Tibial nerve (tissue), 4 donors: Measurements from ENCODE around the gene SENP1.

Source experiments
- EP300 ChIP-seq, 2 donors: sonication (generic); formaldehyde crosslinking; IDR thresholded peaks; one replicate each; pipeline ENCODE4 v1.6.1; 2017; ENCODE audit warnings: antibody characterized with exemption in 2 of 2, mild to moderate bottlenecking in 1 of 2
- POLR2A ChIP-seq, 2 donors: fragments of 450-650 bp; IDR thresholded peaks; one replicate each; pipeline ENCODE4 v1.6.1; 2017; ENCODE audit warnings: antibody characterized with exemption in 2 of 2, mild to moderate bottlenecking in 2 of 2, moderate library complexity in 2 of 2
- TF ChIP-seq, protein P1 (sequence below), 5 experiments: fragments of 200-600 bp in 3 of 5; fragments of 450-650 bp in 2 of 5; sonication (generic) in 3 of 5; IDR thresholded peaks; one replicate each; pipeline ENCODE4 v1.5.1; 2016 to 2019; ENCODE audit warnings: antibody characterized with exemption in 5 of 5, mild to moderate bottlenecking in 3 of 5, moderate library complexity in 2 of 5

DNA sequence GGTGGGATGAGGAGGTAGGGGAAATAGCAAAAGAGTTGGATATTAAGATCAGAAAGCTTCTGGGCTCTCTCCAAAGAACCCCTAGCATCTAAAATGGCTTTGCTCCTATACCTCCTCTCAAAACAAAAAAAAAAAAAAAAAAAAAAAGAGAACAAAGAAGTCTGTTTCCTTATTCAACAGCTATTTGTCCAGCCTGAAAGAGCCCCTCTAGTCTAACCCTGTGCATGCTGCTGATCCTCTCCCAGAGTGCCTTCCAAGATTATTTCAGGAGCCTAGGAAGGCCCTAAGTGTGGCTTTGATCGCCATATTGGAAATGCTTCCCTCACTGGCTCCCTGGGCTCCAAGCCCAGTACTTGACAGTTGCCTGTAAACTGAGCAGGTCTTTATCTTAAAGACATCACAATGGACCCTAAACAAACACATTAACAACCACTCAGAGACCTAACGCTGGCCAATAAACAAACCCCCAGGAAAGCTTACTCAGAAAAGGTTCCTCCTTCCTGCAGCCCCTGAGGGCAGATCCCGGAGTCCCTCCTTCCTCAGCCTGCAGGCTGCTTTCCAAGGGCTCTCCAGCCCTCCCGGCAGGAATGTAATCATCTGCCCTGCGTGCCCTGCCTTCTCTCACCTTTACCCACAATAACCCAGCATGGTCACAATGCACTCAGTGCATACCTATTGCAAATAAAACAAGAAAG, 84.2 kb downstream of the SENP1 start:
- TF ChIP-seq, protein P1, sequence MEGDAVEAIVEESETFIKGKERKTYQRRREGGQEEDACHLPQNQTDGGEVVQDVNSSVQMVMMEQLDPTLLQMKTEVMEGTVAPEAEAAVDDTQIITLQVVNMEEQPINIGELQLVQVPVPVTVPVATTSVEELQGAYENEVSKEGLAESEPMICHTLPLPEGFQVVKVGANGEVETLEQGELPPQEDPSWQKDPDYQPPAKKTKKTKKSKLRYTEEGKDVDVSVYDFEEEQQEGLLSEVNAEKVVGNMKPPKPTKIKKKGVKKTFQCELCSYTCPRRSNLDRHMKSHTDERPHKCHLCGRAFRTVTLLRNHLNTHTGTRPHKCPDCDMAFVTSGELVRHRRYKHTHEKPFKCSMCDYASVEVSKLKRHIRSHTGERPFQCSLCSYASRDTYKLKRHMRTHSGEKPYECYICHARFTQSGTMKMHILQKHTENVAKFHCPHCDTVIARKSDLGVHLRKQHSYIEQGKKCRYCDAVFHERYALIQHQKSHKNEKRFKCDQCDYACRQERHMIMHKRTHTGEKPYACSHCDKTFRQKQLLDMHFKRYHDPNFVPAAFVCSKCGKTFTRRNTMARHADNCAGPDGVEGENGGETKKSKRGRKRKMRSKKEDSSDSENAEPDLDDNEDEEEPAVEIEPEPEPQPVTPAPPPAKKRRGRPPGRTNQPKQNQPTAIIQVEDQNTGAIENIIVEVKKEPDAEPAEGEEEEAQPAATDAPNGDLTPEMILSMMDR (IDR thresholded peaks at IDR 0.05) = no peak
- no peak for TF ChIP-seq POLR2A (IDR thresholded peaks at IDR 0.05)
- no peak for TF ChIP-seq EP300 (IDR thresholded peaks at IDR 0.05)
